Measurements from ENCODE around the gene SNTA1.

- TF ChIP-seq CTCF (IDR thresholded peaks at IDR 0.05 in 4 of 5, conservative IDR thresholded peaks at IDR 0.05 in 1 of 5) (peak; percentile 31 to 64 (median 50)), POLR2A (IDR thresholded peaks at IDR 0.05) (no peak)
Measured at GRCh38 chr20:33444797-33445560, 1.4 kb upstream of the SNTA1 start.
